CD4-positive, CD25-positive, alpha-beta regulatory T cell (primary cell): ENCODE results near the gene RBPMS2. TPM values are rescaled to one million over a fixed set of nuclear protein-coding genes. Genes with fewer than 3 reads are reported as not detected.

Source experiments
- ATAC-seq, 2 donors: fragments of 150-1000 bp; cut with Tn5 transposase; one replicate each; pipeline ENCODE4 v1.10.0; 2021; ENCODE audit warnings: low read depth in 2 of 2, moderate number of reproducible peaks in 2 of 2, moderate library complexity in 1 of 2
- DNase-seq, 3 donors: peaks; one replicate each; pipeline versions ENCODE4 v3.0.0 to v3.0.0-alpha.2; 2012 to 2022; ENCODE audit warnings: mixed read lengths in 1 of 3
- H3K27ac ChIP-seq: one replicate; pipeline ENCODE4 v1.7.0; 2013; ENCODE audit warnings: mild to moderate bottlenecking, low read length; ENCODE audit not compliant: insufficient read depth, poor library complexity, severe bottlenecking
- H3K27me3 ChIP-seq: one replicate; pipeline ENCODE4 v1.7.0; 2013; ENCODE audit warnings: low read length; ENCODE audit not compliant: control insufficient read depth, insufficient read depth
- H3K36me3 ChIP-seq: one replicate; pipeline ENCODE4 v1.7.0; 2013; ENCODE audit warnings: mild to moderate bottlenecking, low read length, moderate library complexity; ENCODE audit not compliant: control insufficient read depth, insufficient read depth
- H3K4me1 ChIP-seq: 2 replicates; pipeline ENCODE4 v1.7.0; 2013; ENCODE audit warnings: mild to moderate bottlenecking, low read length; ENCODE audit not compliant: insufficient read depth, control insufficient read depth, poor library complexity, severe bottlenecking
- H3K4me3 ChIP-seq: one replicate; pipeline ENCODE4 v1.7.0; 2013; ENCODE audit warnings: low read depth, mild to moderate bottlenecking, low read length, moderate library complexity
- H3K9me3 ChIP-seq, 2 experiments: 1 replicate in 1 of 2; 2 replicates in 1 of 2; pipeline ENCODE4 v1.7.0; 2013; ENCODE audit warnings: low read length in 2 of 2, mild to moderate bottlenecking in 1 of 2, moderate library complexity in 1 of 2; ENCODE audit not compliant: control insufficient read depth in 2 of 2
- H3K27ac Mint-ChIP-seq, 3 donors: one replicate each; pipeline ENCODE4 v1.8.0; 2020 to 2022; ENCODE audit warnings: mild to moderate bottlenecking in 3 of 3, mixed read lengths in 3 of 3, moderate library complexity in 2 of 3
- H3K27me3 Mint-ChIP-seq: one replicate; pipeline ENCODE4 v1.8.0; 2022; ENCODE audit warnings: mild to moderate bottlenecking, mixed read lengths
- H3K36me3 Mint-ChIP-seq: one replicate; pipeline ENCODE4 v1.8.0; 2020; ENCODE audit warnings: mixed read lengths
- H3K4me1 Mint-ChIP-seq, 4 donors: one replicate each; pipeline ENCODE4 v1.8.0; 2020 to 2022; ENCODE audit warnings: mixed read lengths in 4 of 4, mild to moderate bottlenecking in 1 of 4
- H3K4me3 Mint-ChIP-seq, 4 donors: one replicate each; pipeline ENCODE4 v1.8.0; 2020 to 2022; ENCODE audit warnings: mild to moderate bottlenecking in 4 of 4, mixed read lengths in 4 of 4, moderate library complexity in 3 of 4
- H3K9me3 Mint-ChIP-seq, 7 donors: one replicate each; pipeline ENCODE4 v1.8.0; 2020 to 2022; ENCODE audit warnings: mixed read lengths in 7 of 7, mild to moderate bottlenecking in 3 of 7, moderate library complexity in 2 of 7
- polyA plus RNA-seq, 4 donors: library from polyadenylated mRNA; unstranded; fragments of 300-500 nt; fragmentation: Illumina TruSeq; gene quantifications; one replicate each; pipeline ENCODE4 v1.2.3, GENCODE V29; 2021
- total RNA-seq: library from RNA; stranded (reverse); gene quantifications from one replicate; pipeline ENCODE4 v1.2.3, GENCODE V29; 2022

The RBPMS2 gene
- total and polyA plus RNA-seq, 5 donors from 2014 or later: 0.37 TPM; not detected in 4

GRCh38 chr15:64773606-64774005 lies 1.8 kb downstream of the RBPMS2 start:
- Mint-ChIP-seq H3K4me3 (peak overlapping the region in 3 of 4 donors; percentile 69 to 74 (median 70)), H3K4me1 (peaks cover 0 to 14% (median 0%) of the 10 kb centered on the region in 4 donors), H3K27ac (peak overlapping the region in 1 of 3 donors; percentile 42), H3K27me3 (peaks cover 63% of the 10 kb centered on the region), H3K36me3 (no peaks in the 10 kb centered on the region), H3K9me3 (no peaks in the 10 kb centered on the region)
- DNase-seq (no peak), ATAC-seq (no peak)
- H3K27ac ChIP-seq: no peak overlapping the region
- peaks cover 13% of the 10 kb centered on the region for H3K4me1 ChIP-seq
- H3K27me3 ChIP-seq: peaks cover 8% of the 10 kb centered on the region
- no peaks in the 10 kb centered on the region for H3K9me3 ChIP-seq
- no peak overlapping the region for H3K4me3 ChIP-seq
- H3K36me3 ChIP-seq: no peaks in the 10 kb centered on the region

GRCh38 chr15:64772964-64773363 lies 2.4 kb downstream of the RBPMS2 start:
- Histone ChIP-seq H3K27ac (no peak overlapping the region), H3K27me3 (peaks cover 8% of the 10 kb centered on the region), H3K36me3 (no peaks in the 10 kb centered on the region), H3K4me1 (peaks cover 13% of the 10 kb centered on the region), H3K9me3 (no peaks in the 10 kb centered on the region), H3K4me3 (no peak overlapping the region)
- ATAC-seq: no peak
- Mint-ChIP-seq H3K4me3 (no peak overlapping the region), H3K9me3 (no peaks in the 10 kb centered on the region), H3K27ac (no peak overlapping the region), H3K27me3 (peaks cover 57% of the 10 kb centered on the region), H3K4me1 (peaks cover 0 to 16% (median 0%) of the 10 kb centered on the region in 4 donors), H3K36me3 (no peaks in the 10 kb centered on the region)
- no peak for DNase-seq

GRCh38 chr15:64772488-64772887 lies 2.9 kb downstream of the RBPMS2 start:
- Mint-ChIP-seq H3K9me3 (peaks cover 0 to 2% (median 0%) of the 10 kb centered on the region in 7 donors), H3K4me3 (no peak overlapping the region), H3K36me3 (no peaks in the 10 kb centered on the region), H3K27ac (no peak overlapping the region), H3K27me3 (peaks cover 52% of the 10 kb centered on the region), H3K4me1 (peaks cover 0 to 17% (median 0%) of the 10 kb centered on the region in 4 donors)
- H3K36me3 ChIP-seq: no peaks in the 10 kb centered on the region
- peaks cover 8% of the 10 kb centered on the region for H3K27me3 ChIP-seq
- no peak overlapping the region for H3K4me3 ChIP-seq
- H3K27ac ChIP-seq: no peak overlapping the region
- DNase-seq (no peak), ATAC-seq (no peak)
- no peaks in the 10 kb centered on the region for H3K9me3 ChIP-seq
- H3K4me1 ChIP-seq: peaks cover 13% of the 10 kb centered on the region

GRCh38 chr15:64770626-64771025 lies 4.8 kb downstream of the RBPMS2 start:
- Mint-ChIP-seq H3K36me3 (no peaks in the 10 kb centered on the region), H3K4me1 (peaks cover 0 to 11% (median 0%) of the 10 kb centered on the region in 4 donors), H3K27me3 (peaks cover 33% of the 10 kb centered on the region), H3K27ac (no peak overlapping the region), H3K9me3 (peaks cover 0 to 2% (median 0%) of the 10 kb centered on the region in 7 donors), H3K4me3 (no peak overlapping the region)
- H3K4me1 ChIP-seq: peaks cover 8% of the 10 kb centered on the region
- ATAC-seq: no peak
- peaks cover 8% of the 10 kb centered on the region for H3K27me3 ChIP-seq
- H3K9me3 ChIP-seq: no peaks in the 10 kb centered on the region
- no peak overlapping the region for H3K27ac ChIP-seq
- no peaks in the 10 kb centered on the region for H3K36me3 ChIP-seq
- no peak for DNase-seq
- no peak overlapping the region for H3K4me3 ChIP-seq

- peaks cover 0 to 3% (median 0%) of the 10 kb centered on the region in 4 donors for H3K4me1 Mint-ChIP-seq
- Histone ChIP-seq H3K27ac (no peak overlapping the region), H3K36me3 (no peaks in the 10 kb centered on the region), H3K4me1 (no peaks in the 10 kb centered on the region), H3K4me3 (no peak overlapping the region), H3K9me3 (no peaks in the 10 kb centered on the region), H3K27me3 (no peaks in the 10 kb centered on the region)
- peaks cover 10% of the 10 kb centered on the region for H3K27me3 Mint-ChIP-seq
- no peaks in the 10 kb centered on the region for H3K36me3 Mint-ChIP-seq
- ATAC-seq: no peak
- H3K4me3 Mint-ChIP-seq: no peak overlapping the region
- H3K9me3 Mint-ChIP-seq: peaks cover 0 to 2% (median 0%) of the 10 kb centered on the region in 7 donors
- peak in 1 of 3 donors; percentile 16 for DNase-seq
- H3K27ac Mint-ChIP-seq: no peak overlapping the region
These were observed 8.2 kb downstream of the RBPMS2 start for GRCh38 chr15:64767203-64767602.

GRCh38 chr15:64766058-64766457 lies 9.3 kb downstream of the RBPMS2 start:
- H3K9me3 Mint-ChIP-seq: peaks cover 0 to 2% (median 0%) of the 10 kb centered on the region in 7 donors
- H3K4me1 Mint-ChIP-seq: peaks cover 0 to 3% (median 0%) of the 10 kb centered on the region in 4 donors
- Histone ChIP-seq H3K4me3 (no peak overlapping the region), H3K36me3 (no peaks in the 10 kb centered on the region), H3K27me3 (no peaks in the 10 kb centered on the region), H3K27ac (no peak overlapping the region), H3K4me1 (no peaks in the 10 kb centered on the region), H3K9me3 (no peaks in the 10 kb centered on the region)
- H3K36me3 Mint-ChIP-seq: no peaks in the 10 kb centered on the region
- ATAC-seq (no peak), DNase-seq (no peak)
- H3K27ac Mint-ChIP-seq: no peak overlapping the region
- peaks cover 4% of the 10 kb centered on the region for H3K27me3 Mint-ChIP-seq
- no peak overlapping the region for H3K4me3 Mint-ChIP-seq

- Mint-ChIP-seq H3K27me3 (peaks cover 4% of the 10 kb centered on the region), H3K4me1 (peaks cover 0 to 3% (median 0%) of the 10 kb centered on the region in 4 donors), H3K27ac (no peak overlapping the region), H3K9me3 (peaks cover 0 to 2% (median 0%) of the 10 kb centered on the region in 7 donors), H3K4me3 (no peak overlapping the region), H3K36me3 (no peaks in the 10 kb centered on the region)
- Histone ChIP-seq H3K4me3 (no peak overlapping the region), H3K4me1 (no peaks in the 10 kb centered on the region), H3K27me3 (no peaks in the 10 kb centered on the region), H3K9me3 (no peaks in the 10 kb centered on the region), H3K27ac (no peak overlapping the region), H3K36me3 (no peaks in the 10 kb centered on the region)
- DNase-seq (no peak), ATAC-seq (no peak)
These were observed 11.5 kb downstream of the RBPMS2 start for GRCh38 chr15:64763874-64764273.

GRCh38 chr15:64763462-64763861 lies 11.9 kb downstream of the RBPMS2 start:
- no peak for DNase-seq
- Mint-ChIP-seq H3K27ac (no peak overlapping the region), H3K4me1 (peaks cover 0 to 3% (median 0%) of the 10 kb centered on the region in 4 donors)

More at GRCh38 chr15:64763462-64763861, 11.9 kb downstream of the RBPMS2 start:
- H3K4me3 Mint-ChIP-seq: no peak overlapping the region
- H3K9me3 Mint-ChIP-seq: peaks cover 0 to 2% (median 0%) of the 10 kb centered on the region in 7 donors
- Histone ChIP-seq H3K4me3 (no peak overlapping the region), H3K9me3 (no peaks in the 10 kb centered on the region), H3K27ac (no peak overlapping the region), H3K4me1 (no peaks in the 10 kb centered on the region), H3K36me3 (no peaks in the 10 kb centered on the region), H3K27me3 (no peaks in the 10 kb centered on the region)
- peaks cover 4% of the 10 kb centered on the region for H3K27me3 Mint-ChIP-seq
- no peak for ATAC-seq
- no peaks in the 10 kb centered on the region for H3K36me3 Mint-ChIP-seq
